ENCODE results near the gene RAB6C.
"Not testable (repeated sequence)": the region's sequence is repeated elsewhere in the genome, so short reads cannot be mapped to it uniquely, and the experiment has no call there.

RAB6C gene

DNA sequence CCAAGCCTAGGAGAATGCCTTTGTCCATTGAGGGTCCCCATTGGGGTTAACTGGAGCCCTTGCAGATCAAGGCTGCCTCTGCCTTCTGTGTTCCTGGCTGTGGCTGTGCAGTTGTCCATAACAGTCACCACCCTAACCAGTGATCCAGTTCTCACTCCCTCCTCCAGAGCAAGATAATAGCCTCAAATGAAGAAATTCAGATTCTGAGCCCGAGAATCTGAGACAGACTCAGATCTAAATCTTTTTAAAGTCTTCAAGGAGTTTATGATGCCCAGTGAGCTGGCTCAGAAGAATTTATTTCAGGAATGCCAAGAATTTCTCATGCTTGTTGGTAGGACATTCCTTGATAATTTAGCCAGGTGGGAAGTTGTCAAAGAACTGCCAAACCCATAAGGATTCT is 44.3 kb upstream of the RAB6C start:
- no peak overlapping the region for H2AFZ ChIP-seq (ENCODE audit: low read depth, low read length, severe bottlenecking)
- no peak overlapping the region for H3K27ac ChIP-seq (ENCODE audit: low read depth, low read length)
- no peak overlapping the region for H3K4me3 ChIP-seq (ENCODE audit: insufficient read depth, low read length, poor library complexity, severe bottlenecking)
- H3K9me2 ChIP-seq (replicated peaks; ENCODE audit: insufficient read depth, low read length): no peaks in the 10 kb centered on the region
- no peak for TF ChIP-seq EZH2phosphoT487 (conservative IDR thresholded peaks at IDR 0.05; ENCODE audit: low read length)
- no peak for TF ChIP-seq CTCF (IDR thresholded peaks at IDR 0.05; ENCODE audit: insufficient read depth, low read length, poor library complexity, severe bottlenecking)
- H3K9me3 ChIP-seq (ENCODE audit: insufficient read depth, low read length): no peaks in the 10 kb centered on the region
- no peaks in the 10 kb centered on the region for H3K79me2 ChIP-seq (ENCODE audit: insufficient read depth, low read length)
- no peaks in the 10 kb centered on the region for H3K36me3 ChIP-seq (ENCODE audit: low read length)
- no peaks in the 10 kb centered on the region for H3F3A ChIP-seq (ENCODE audit: insufficient read depth)
- H3K4me2 ChIP-seq (ENCODE audit: low read depth, low read length, poor library complexity, severe bottlenecking): no peak overlapping the region
- H3K9ac ChIP-seq (ENCODE audit: low read length): no peak overlapping the region
- no peaks in the 10 kb centered on the region for H3K27me3 ChIP-seq (ENCODE audit: low read length)
- H4K20me1 ChIP-seq (ENCODE audit: low read depth, low read length): no peaks in the 10 kb centered on the region

DNA sequence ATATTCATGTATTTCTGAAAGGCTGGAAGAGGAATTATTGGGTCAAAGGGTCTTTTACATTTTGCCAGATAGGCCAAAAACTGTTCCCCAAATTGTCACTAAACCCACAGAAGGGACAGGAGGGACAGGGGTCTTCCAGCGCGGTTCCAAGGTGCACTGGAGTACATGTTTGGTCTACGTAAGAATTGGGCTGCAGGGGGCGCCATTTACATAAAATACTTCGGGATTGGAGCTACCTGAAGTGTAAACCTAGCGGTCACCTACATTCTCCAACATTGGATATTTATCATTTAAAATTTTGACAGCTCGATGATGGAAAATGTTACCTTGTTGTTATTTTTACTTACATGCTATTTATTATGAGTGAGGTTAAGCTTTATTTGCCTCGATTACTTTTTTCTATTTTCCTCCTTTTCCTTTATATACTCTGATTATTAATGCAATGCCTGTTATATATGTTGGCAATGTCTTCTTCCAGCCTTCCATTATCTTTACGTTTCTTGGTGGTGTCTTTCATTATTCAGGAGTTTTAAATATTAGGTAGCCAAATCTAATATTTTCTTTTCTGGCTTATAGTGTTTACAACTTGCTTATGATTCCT is 43.0 kb upstream of the RAB6C start:
- Histone ChIP-seq H3K27me3 (ENCODE audit: low read length) (no peaks in the 10 kb centered on the region), H4K20me1 (ENCODE audit: low read depth, low read length) (no peaks in the 10 kb centered on the region), H3K4me2 (ENCODE audit: low read depth, low read length, poor library complexity, severe bottlenecking) (no peak overlapping the region), H3K79me2 (ENCODE audit: insufficient read depth, low read length) (no peaks in the 10 kb centered on the region), H3K4me3 (ENCODE audit: insufficient read depth, low read length, poor library complexity, severe bottlenecking) (no peak overlapping the region), H3K9me2 (replicated peaks; ENCODE audit: insufficient read depth, low read length) (no peaks in the 10 kb centered on the region), H3F3A (ENCODE audit: insufficient read depth) (no peaks in the 10 kb centered on the region), H3K9me3 (ENCODE audit: insufficient read depth, low read length) (no peaks in the 10 kb centered on the region), H3K27ac (ENCODE audit: low read depth, low read length) (no peak overlapping the region), H3K36me3 (ENCODE audit: low read length) (no peaks in the 10 kb centered on the region), H2AFZ (ENCODE audit: low read depth, low read length, severe bottlenecking) (no peak overlapping the region), H3K9ac (ENCODE audit: low read length) (no peak overlapping the region)
- TF ChIP-seq EZH2phosphoT487 (conservative IDR thresholded peaks at IDR 0.05; ENCODE audit: low read length) (no peak), CTCF (IDR thresholded peaks at IDR 0.05; ENCODE audit: insufficient read depth, low read length, poor library complexity, severe bottlenecking) (no peak)

- H2AFZ ChIP-seq (ENCODE audit: low read depth, low read length, severe bottlenecking); H3K4me3 ChIP-seq (ENCODE audit: insufficient read depth, low read length, poor library complexity, severe bottlenecking); H3K36me3 ChIP-seq (ENCODE audit: low read length); H3K4me2 ChIP-seq (ENCODE audit: low read depth, low read length, poor library complexity, severe bottlenecking); H3K27ac ChIP-seq (ENCODE audit: low read depth, low read length); H3K9me3 ChIP-seq (ENCODE audit: insufficient read depth, low read length); H3K27me3 ChIP-seq (ENCODE audit: low read length); H3F3A ChIP-seq (ENCODE audit: insufficient read depth); H4K20me1 ChIP-seq (ENCODE audit: low read depth, low read length); H3K79me2 ChIP-seq (ENCODE audit: insufficient read depth, low read length); H3K9me2 ChIP-seq (replicated peaks; ENCODE audit: insufficient read depth, low read length); H3K9ac ChIP-seq (ENCODE audit: low read length): not testable (repeated sequence)
Observed at GRCh38 chr2:129938850-129939471, 40.5 kb upstream of the RAB6C start.

DNA sequence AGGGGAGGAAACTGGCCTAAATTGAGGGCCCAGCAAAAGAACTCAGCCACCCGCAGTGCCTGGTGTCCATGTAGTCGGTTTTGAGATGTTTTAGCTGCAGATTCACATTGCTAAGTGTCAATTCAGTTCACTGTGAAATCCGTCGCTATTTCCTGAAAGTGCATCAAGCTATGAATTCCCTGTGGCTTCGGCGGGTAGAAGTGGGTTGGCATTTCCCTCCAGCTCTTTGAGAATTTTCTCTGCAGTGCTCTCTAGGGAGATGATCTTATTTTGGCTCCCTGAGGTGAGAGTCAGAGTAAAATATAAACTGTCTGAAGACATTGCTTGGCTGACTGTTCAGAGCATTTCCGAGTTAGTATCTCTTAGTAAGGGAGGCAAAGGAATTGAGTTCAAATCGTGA is 36.0 kb upstream of the RAB6C start:
- not testable (repeated sequence) for H2AFZ ChIP-seq (ENCODE audit: low read depth, low read length, severe bottlenecking); H3K4me2 ChIP-seq (ENCODE audit: low read depth, low read length, poor library complexity, severe bottlenecking); H3K27me3 ChIP-seq (ENCODE audit: low read length); H3K27ac ChIP-seq (ENCODE audit: low read depth, low read length); H3K9me3 ChIP-seq (ENCODE audit: insufficient read depth, low read length); H4K20me1 ChIP-seq (ENCODE audit: low read depth, low read length); H3K36me3 ChIP-seq (ENCODE audit: low read length); H3K4me3 ChIP-seq (ENCODE audit: insufficient read depth, low read length, poor library complexity, severe bottlenecking); H3K9me2 ChIP-seq (replicated peaks; ENCODE audit: insufficient read depth, low read length); H3K9ac ChIP-seq (ENCODE audit: low read length); H3K79me2 ChIP-seq (ENCODE audit: insufficient read depth, low read length); H3F3A ChIP-seq (ENCODE audit: insufficient read depth)

All from SU-DHL-6 (cell line).